Heart right ventricle (tissue), 16 donors: ENCODE results near the gene AGT. TPM values are rescaled to one million over a fixed set of nuclear protein-coding genes. Genes with fewer than 3 reads are reported as not detected.

Experiments
- ATAC-seq, 8 donors: fragments of 200-7000 bp; cut with Tn5 transposase; one replicate each; pipeline ENCODE4 v1.9.1; 2020; ENCODE audit warnings: mild to moderate bottlenecking in 8 of 8, moderate library complexity in 8 of 8, moderate number of reproducible peaks in 1 of 8
- DNase-seq, 2 donors: peaks; one replicate each; pipeline ENCODE4 v3.0.0-alpha.2; 2020
- H3K27ac ChIP-seq, 10 donors: fragments of 200-600 bp; sonication (generic) in 2 of 10; one replicate each; pipeline versions ENCODE4 v1.5.0 to v1.8.0; 2020 to 2022; ENCODE audit warnings: mild to moderate bottlenecking in 3 of 10
- H3K27me3 ChIP-seq, 7 donors: fragments of 200-600 bp; one replicate each; pipeline ENCODE4 v1.8.0; 2021 to 2022; ENCODE audit warnings: mild to moderate bottlenecking in 2 of 7
- H3K36me3 ChIP-seq, 9 donors: fragments of 200-600 bp; sonication (generic) in 1 of 9; one replicate each; pipeline versions ENCODE4 v1.5.0 to v1.8.0; 2020 to 2022; ENCODE audit warnings: mild to moderate bottlenecking in 2 of 9
- H3K4me1 ChIP-seq, 9 donors: fragments of 200-600 bp; sonication (generic) in 1 of 9; one replicate each; pipeline versions ENCODE4 v1.5.0 to v1.8.0; 2020 to 2022; ENCODE audit warnings: mild to moderate bottlenecking in 4 of 9
- H3K4me3 ChIP-seq, 10 donors: fragments of 200-600 bp; sonication (generic) in 2 of 10; one replicate each; pipeline versions ENCODE4 v1.5.0 to v1.8.0; 2020 to 2022; ENCODE audit warnings: mild to moderate bottlenecking in 7 of 10, moderate library complexity in 2 of 10
- H3K9me3 ChIP-seq, 11 donors: fragments of 200-600 bp in 10 of 11; sonication (generic) in 2 of 11; one replicate each; pipeline versions ENCODE4 v1.5.0 to v1.8.0; 2013 to 2022; ENCODE audit warnings: mild to moderate bottlenecking in 2 of 11, control low read depth in 1 of 11, moderate library complexity in 1 of 11
- WGBS, 2 donors: extraction: QIAGEN DNeasy Blood & Tissue Kit; methylation state at CpG; one replicate each; pipeline ENCODE4 v1.1.7; 2013; ENCODE audit warnings: inconsistent platforms in 1 of 2; 5-methylcytosine and 5-hydroxymethylcytosine counted together
- intact Hi-C, 10 donors: fragments of 100-400 bp; cut with DNase I; formaldehyde crosslinking; loops; one replicate each; pipeline versions ENCODE4 v1.11.1 to v1.14.2; 2022
- polyA plus RNA-seq, 2 donors: library from polyadenylated mRNA; stranded (reverse); fragments of 200-250 nt; gene quantifications; one replicate each; pipeline ENCODE4 v1.2.3, GENCODE V29; 2013
- total RNA-seq, 10 donors: library from RNA; stranded (reverse); fragmentation: NEBNext Ultra II Directional in 3 of 10; extraction: Animal tissue kit (Norgen Biotek cat#: 25700) in 3 of 10; gene quantifications; one replicate each; pipeline versions ENCODE4 v1.2.1 to v1.2.4, GENCODE V29; 2021 to 2023
- TF ChIP-seq, protein P1 (sequence below), 9 donors: fragments of 200-600 bp; sonication (generic) in 2 of 9; IDR thresholded peaks; one replicate each; pipeline versions ENCODE4 v1.5.0 to v1.8.0; 2021 to 2022; ENCODE audit warnings: antibody characterized with exemption in 9 of 9, mild to moderate bottlenecking in 5 of 9, moderate library complexity in 1 of 9
- donor health status: Arrhythmogenic right ventricular cardiomyopathy.
- donor health status: ischemic (EF 13 %, LVEDD 7.1; RV severe dilation, severe dysfunction).
- donor health status: healthy with polysubstance abuse.
- donor health status: DM: no; HTN: yes; CAD: no.
- donor health status: DM: no; HTN: no; CAD: no.
- donor health status: ischemic (EF 25% LVEDD 6.9; RV normal size, moderate dysfunction).
- donor health status: ischemic (EF 25% LVEDD 5.7; RV mildly dilated, moderate dysfunction).
- donor health status: healthy.
- donor health status: DM: yes; HTN: yes; CAD: no.
- donor health status: Ischemic cardiomyopathy.
- donor health status: ischemic (EF 35%, LVEDD 5.7; RV mildly dilated, moderate dysfunction).
- donor health status: nonischemic (EF 11% LVEDD 7.7; RV severe dilation, severe dysfunction).
- donor health status: DM: yes; HTN: yes; CAD: no.
- donor health status: PGD.
- donor health status: ischemic (EF 29% LVEDD 5.4; RV normal size, mild dysfunction).
- donor health status: nonischemic (EF 23%, LVEDD 6.1; RV moderate dilation, normal function).

The AGT gene
- total and polyA plus RNA-seq, 12 donors, result 44.2 to 94.7 (median 63.3) TPM

DNA sequence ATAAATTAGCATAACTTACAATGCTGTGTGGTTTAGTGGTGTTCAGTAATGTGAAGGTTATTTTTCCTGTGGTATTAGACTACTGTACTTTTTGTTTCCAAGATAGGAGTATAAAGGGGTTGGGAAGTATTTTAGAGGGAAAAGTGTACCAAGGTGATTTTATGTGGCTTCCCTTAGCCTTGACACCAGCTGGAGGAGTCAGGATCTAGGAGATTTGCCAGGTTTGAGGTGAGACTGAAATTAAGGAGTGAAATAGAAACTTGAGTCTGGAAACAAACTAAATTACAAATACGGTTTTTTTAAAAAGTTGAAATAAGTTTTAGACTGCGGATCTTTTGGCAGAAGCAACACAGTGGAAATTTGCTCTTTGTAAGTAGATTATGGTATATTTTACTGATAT, 39.3 kb downstream of the AGT start:
- no peak overlapping the region for H3K27ac ChIP-seq
- no peaks in the 10 kb centered on the region for H3K27me3 ChIP-seq
- DNase-seq (no peak), ATAC-seq (no peak)
- 93 to 94% methylated on average over 2 of the region's 2 CpGs for WGBS, 2 donors
- intact Hi-C loops, result loop anchor here in 1 of 10 donors (10.0 kb wide), 1 partner anchor 100 kb away; no protein-coding TSS in a partner anchor
- H3K9me3 ChIP-seq, result no peaks in the 10 kb centered on the region
- H3K4me1 ChIP-seq, result no peaks in the 10 kb centered on the region
- TF ChIP-seq, protein P1, sequence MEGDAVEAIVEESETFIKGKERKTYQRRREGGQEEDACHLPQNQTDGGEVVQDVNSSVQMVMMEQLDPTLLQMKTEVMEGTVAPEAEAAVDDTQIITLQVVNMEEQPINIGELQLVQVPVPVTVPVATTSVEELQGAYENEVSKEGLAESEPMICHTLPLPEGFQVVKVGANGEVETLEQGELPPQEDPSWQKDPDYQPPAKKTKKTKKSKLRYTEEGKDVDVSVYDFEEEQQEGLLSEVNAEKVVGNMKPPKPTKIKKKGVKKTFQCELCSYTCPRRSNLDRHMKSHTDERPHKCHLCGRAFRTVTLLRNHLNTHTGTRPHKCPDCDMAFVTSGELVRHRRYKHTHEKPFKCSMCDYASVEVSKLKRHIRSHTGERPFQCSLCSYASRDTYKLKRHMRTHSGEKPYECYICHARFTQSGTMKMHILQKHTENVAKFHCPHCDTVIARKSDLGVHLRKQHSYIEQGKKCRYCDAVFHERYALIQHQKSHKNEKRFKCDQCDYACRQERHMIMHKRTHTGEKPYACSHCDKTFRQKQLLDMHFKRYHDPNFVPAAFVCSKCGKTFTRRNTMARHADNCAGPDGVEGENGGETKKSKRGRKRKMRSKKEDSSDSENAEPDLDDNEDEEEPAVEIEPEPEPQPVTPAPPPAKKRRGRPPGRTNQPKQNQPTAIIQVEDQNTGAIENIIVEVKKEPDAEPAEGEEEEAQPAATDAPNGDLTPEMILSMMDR (IDR thresholded peaks at IDR 0.05), result no peak
- H3K4me3 ChIP-seq, result no peak overlapping the region
- peaks cover 0 to 100% (median 66%) of the 10 kb centered on the region in 9 donors for H3K36me3 ChIP-seq

- ATAC-seq (no peak), DNase-seq (no peak)
- Histone ChIP-seq H3K36me3 (peaks cover 0 to 100% (median 70%) of the 10 kb centered on the region in 9 donors), H3K4me1 (no peaks in the 10 kb centered on the region), H3K27ac (no peak overlapping the region), H3K4me3 (no peak overlapping the region), H3K9me3 (no peaks in the 10 kb centered on the region), H3K27me3 (no peaks in the 10 kb centered on the region)
- 94% methylated on average over 8 of the region's 8 CpGs for WGBS, 2 donors
- intact Hi-C loops, result no loop called here
- TF ChIP-seq, protein P1 (IDR thresholded peaks at IDR 0.05), result no peak
These were observed 44.4 kb downstream of the AGT start for GRCh38 chr1:230669543-230669942.

- no peaks in the 10 kb centered on the region for H3K27me3 ChIP-seq
- no peaks in the 10 kb centered on the region for H3K9me3 ChIP-seq
- TF ChIP-seq, protein P1 (IDR thresholded peaks at IDR 0.05), result no peak
- 90 to 96% methylated on average over 6 of the region's 6 CpGs for WGBS, 2 donors
- intact Hi-C loops, result no loop called here
- DNase-seq (no peak), ATAC-seq (no peak)
- no peak overlapping the region for H3K4me3 ChIP-seq
- H3K36me3 ChIP-seq, result peaks cover 0 to 100% (median 63%) of the 10 kb centered on the region in 9 donors
- no peaks in the 10 kb centered on the region for H3K4me1 ChIP-seq
- H3K27ac ChIP-seq, result no peak overlapping the region
These were observed 45.7 kb downstream of the AGT start for GRCh38 chr1:230668227-230668626.

DNA sequence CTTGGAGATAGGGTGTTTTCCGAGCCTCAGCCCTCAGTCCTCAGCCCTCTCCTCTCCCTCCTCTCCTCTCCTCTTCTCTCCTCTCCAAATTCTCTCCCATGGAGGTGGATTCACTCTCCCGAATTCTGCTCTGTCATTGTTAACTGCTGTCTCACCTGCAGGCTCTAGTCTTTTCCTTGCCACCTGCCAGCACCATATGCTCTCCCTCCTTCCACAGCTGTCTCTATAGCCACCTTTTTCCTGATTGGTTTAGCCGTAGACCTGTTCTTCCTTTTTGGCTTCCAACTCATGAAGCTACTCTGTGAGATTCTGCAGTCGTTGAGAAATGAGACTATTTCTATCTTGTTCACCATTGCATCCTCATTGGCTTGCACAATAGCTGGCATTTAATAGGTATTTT, 51.9 kb downstream of the AGT start:
- Histone ChIP-seq H3K27ac (no peak overlapping the region), H3K4me3 (no peak overlapping the region), H3K36me3 (peaks cover 0 to 90% (median 38%) of the 10 kb centered on the region in 9 donors), H3K4me1 (no peaks in the 10 kb centered on the region), H3K27me3 (no peaks in the 10 kb centered on the region), H3K9me3 (no peaks in the 10 kb centered on the region)
- WGBS, 2 donors, result 87% methylated on average over 4 of the region's 4 CpGs
- ATAC-seq (no peak), DNase-seq (no peak)
- intact Hi-C loops, result no loop called here
- TF ChIP-seq, protein P1 (IDR thresholded peaks at IDR 0.05), result no peak
